IMR-90 (cell line): Measurements from ENCODE around the gene KLHL25. TPM values are rescaled to one million over a fixed set of nuclear protein-coding genes. Genes with fewer than 3 reads are reported as not detected.

ENCODE experiments used
- ATAC-seq: fragments of 200-7000 bp; cut with Tn5 transposase; 2 replicates; pipeline ENCODE4 v1.9.1; 2020; ENCODE audit warnings: low read depth, mild to moderate bottlenecking, moderate library complexity
- BruUV-seq: library from RNA; stranded (reverse); fragments of 400-500 nt; replicated peaks from 2 replicates; lab custom pipeline; 2021; lab: Mats Ljungman, UMichigan
- CTCF ChIA-PET: fragments of 300-600 bp; formaldehyde crosslinking; extraction: SDS; loops from one replicate; lab custom pipeline; 2021; ENCODE audit warnings: antibody characterized with exemption; lab: Yijun Ruan, JAX
- POLR2A ChIA-PET: fragments of 300-600 bp; sonication (Branson Sonifier 250); formaldehyde crosslinking; loops from one replicate; lab custom pipeline; 2022; ENCODE audit warnings: antibody characterized with exemption; ENCODE audit not compliant: unreplicated experiment; lab: Charles Lee
- DNase-seq: peaks from one replicate; pipeline ENCODE4 v3.0.0; 2013
- H2AFZ ChIP-seq: replicated peaks from 2 replicates; pipeline ENCODE3; 2013; ENCODE audit warnings: low read length, mild to moderate bottlenecking; ENCODE audit not compliant: poor library complexity
- H2AK5ac ChIP-seq: 2 replicates; pipeline ENCODE4 v1.6.1; 2013; ENCODE audit warnings: low read depth, low read length, inconsistent platforms
- H2AK9ac ChIP-seq: replicated peaks from 2 replicates; pipeline ENCODE3; 2013; ENCODE audit warnings: mild to moderate bottlenecking, low read depth, low read length, moderate library complexity; ENCODE audit not compliant: poor library complexity
- H2BK120ac ChIP-seq: 2 replicates; pipeline ENCODE4 v1.6.1; 2013; ENCODE audit warnings: low read depth, low read length, inconsistent platforms
- H2BK15ac ChIP-seq: 3 replicates; pipeline ENCODE4 v1.6.1; 2013; ENCODE audit warnings: low read depth, low read length, inconsistent platforms
- H2BK20ac ChIP-seq: 2 replicates; pipeline ENCODE4 v1.6.1; 2013; ENCODE audit warnings: low read depth, mild to moderate bottlenecking, inconsistent platforms, low read length, moderate library complexity
- H2BK5ac ChIP-seq: 2 replicates; pipeline ENCODE4 v1.6.1; 2013; ENCODE audit warnings: mild to moderate bottlenecking, low read depth, low read length, inconsistent platforms; ENCODE audit not compliant: poor library complexity, severe bottlenecking
- H3K14ac ChIP-seq: replicated peaks from 2 replicates; pipeline ENCODE4 v1.6.1; 2013; ENCODE audit warnings: low read depth, low read length, inconsistent platforms
- H3K18ac ChIP-seq: 2 replicates; pipeline ENCODE4 v1.6.1; 2013; ENCODE audit warnings: low read depth, low read length, control low read depth
- H3K23ac ChIP-seq: 2 replicates; pipeline ENCODE4 v1.6.1; 2013; ENCODE audit warnings: low read depth, low read length, inconsistent platforms
- H3K27ac ChIP-seq: 2 replicates; pipeline ENCODE4 v1.5.1; 2013; ENCODE audit warnings: mild to moderate bottlenecking, control low read depth, low read length; ENCODE audit not compliant: insufficient read depth
- H3K27me3 ChIP-seq: 2 replicates; pipeline ENCODE4 v1.6.1; 2013; ENCODE audit warnings: low read length; ENCODE audit not compliant: control insufficient read depth, insufficient read depth
- H3K36me3 ChIP-seq: 2 replicates; pipeline ENCODE4 v1.6.1; 2013; ENCODE audit warnings: low read length, mixed read lengths; ENCODE audit not compliant: control insufficient read depth, insufficient read depth
- H3K4ac ChIP-seq: 2 replicates; pipeline ENCODE4 v1.6.1; 2013; ENCODE audit warnings: low read depth, low read length, inconsistent platforms
- H3K4me1 ChIP-seq: 2 replicates; pipeline ENCODE4 v1.6.1; 2013; ENCODE audit warnings: low read length, mixed read lengths; ENCODE audit not compliant: control insufficient read depth, insufficient read depth
- H3K4me2 ChIP-seq: 2 replicates; pipeline ENCODE4 v1.6.1; 2013; ENCODE audit warnings: low read depth, mild to moderate bottlenecking, control low read depth, low read length, moderate library complexity
- H3K4me3 ChIP-seq: 2 replicates; pipeline ENCODE4 v1.5.1; 2013; ENCODE audit warnings: low read depth, mild to moderate bottlenecking, control low read depth, low read length, moderate library complexity; ENCODE audit not compliant: insufficient read depth
- H3K56ac ChIP-seq: 2 replicates; pipeline ENCODE4 v1.6.1; 2013; ENCODE audit warnings: low read length, inconsistent platforms; ENCODE audit not compliant: insufficient read depth; ENCODE audit errors: extremely low read depth
- H3K79me1 ChIP-seq, 2 experiments: 2 replicates each; pipeline ENCODE4 v1.6.1; 2013; ENCODE audit warnings: low read length in 2 of 2, inconsistent platforms in 1 of 2, low read depth in 1 of 2
- H3K9ac ChIP-seq: 2 replicates; pipeline ENCODE4 v1.6.1; 2013; ENCODE audit warnings: low read depth, low read length, control low read depth
- H3K9me1 ChIP-seq: 2 replicates; pipeline ENCODE4 v1.6.1; 2013; ENCODE audit warnings: low read length, inconsistent platforms; ENCODE audit not compliant: insufficient read depth
- H3K9me3 ChIP-seq: 2 replicates; pipeline ENCODE4 v1.6.1; 2013; ENCODE audit warnings: low read length; ENCODE audit not compliant: control insufficient read depth, insufficient read depth
- H4K20me1 ChIP-seq: 2 replicates; pipeline ENCODE4 v1.6.1; 2013; ENCODE audit warnings: low read length, inconsistent platforms; ENCODE audit not compliant: insufficient read depth
- H4K5ac ChIP-seq: 2 replicates; pipeline ENCODE4 v1.6.1; 2013; ENCODE audit warnings: mild to moderate bottlenecking, low read depth, low read length, control low read depth
- H4K8ac ChIP-seq, 2 experiments: 2 replicates each; pipeline ENCODE4 v1.6.1; 2013; ENCODE audit warnings: low read depth in 2 of 2, low read length in 2 of 2, control low read depth in 1 of 2, inconsistent platforms in 1 of 2
- H4K91ac ChIP-seq: 2 replicates; pipeline ENCODE4 v1.6.1; 2013; ENCODE audit warnings: low read depth, low read length, inconsistent platforms; ENCODE audit not compliant: insufficient read depth
- BHLHE40 ChIP-seq: fragments of 150-350 bp; IDR thresholded peaks from 2 replicates; pipeline ENCODE4 v1.6.1; 2016; ENCODE audit warnings: mild to moderate bottlenecking, low read depth, low read length
- CEBPB ChIP-seq: IDR thresholded peaks from 2 replicates; pipeline ENCODE4 v1.6.1; 2012; ENCODE audit warnings: low read depth, low read length, improper control_type of control experiment
- CHD1 ChIP-seq: IDR thresholded peaks from 2 replicates; pipeline ENCODE4 v1.6.1; 2012; ENCODE audit warnings: low read depth, low read length, improper control_type of control experiment
- FOS ChIP-seq: fragments of 150-350 bp; IDR thresholded peaks from 2 replicates; pipeline ENCODE4 v1.6.1; 2016; ENCODE audit warnings: low read depth, low read length
- MAFK ChIP-seq: IDR thresholded peaks from 2 replicates; pipeline ENCODE4 v1.6.1; 2012; ENCODE audit warnings: low read depth, low read length, improper control_type of control experiment
- MAZ ChIP-seq: IDR thresholded peaks from 2 replicates; pipeline ENCODE4 v1.6.1; 2012; ENCODE audit warnings: low read depth, mild to moderate bottlenecking, low read length, improper control_type of control experiment, moderate library complexity, borderline replicate concordance
- NFE2L2 ChIP-seq: fragments of 150-350 bp; IDR thresholded peaks from 2 replicates; pipeline ENCODE4 v1.6.1; 2016; ENCODE audit warnings: low read depth, mild to moderate bottlenecking, low read length
- RAD21 ChIP-seq: IDR thresholded peaks from 2 replicates; pipeline ENCODE4 v1.6.1; 2012; ENCODE audit warnings: low read length, improper control_type of control experiment
- RCOR1 ChIP-seq: IDR thresholded peaks from 2 replicates; pipeline ENCODE4 v1.6.1; 2012; ENCODE audit warnings: mild to moderate bottlenecking, low read length, improper control_type of control experiment; ENCODE audit not compliant: insufficient replicate concordance
- RFX5 ChIP-seq: IDR thresholded peaks from 2 replicates; pipeline ENCODE4 v1.8.0; 2012; ENCODE audit warnings: low read depth, mild to moderate bottlenecking, low read length, moderate library complexity
- WGBS, 2 experiments: methylation state at CpG; one replicate each; pipeline versions ENCODE4 v1.1.5 to v1.1.7; 2013; ENCODE audit warnings: missing lambda C conversion rate in 2 of 2; ENCODE audit not compliant: insufficient read length in 1 of 2; ENCODE audit errors: extremely low coverage in 2 of 2; 5-methylcytosine and 5-hydroxymethylcytosine counted together
- dilution Hi-C: fragments of 300-500 bp; cut with HindIII; formaldehyde crosslinking; loops from one replicate; pipeline ENCODE4 v1.14.3; 2018; ENCODE audit warnings: low sequenced_read_pairs; ENCODE audit not compliant: unreplicated experiment
- in situ Hi-C: fragments of 300-500 bp; cut with MboI; formaldehyde crosslinking; loops from 3 replicates; pipeline ENCODE4 v1.14.3; 2019; ENCODE audit warnings: low sequenced_read_pairs, inconsistent platforms, mixed read lengths
- intact Hi-C: fragments of 100-400 bp; cut with micrococcal nuclease; formaldehyde crosslinking; loops from 2 replicates; pipeline ENCODE4 v1.10.0; 2022
- polyA plus RNA-seq, 3 experiments: library from polyadenylated mRNA; depleted of rRNA; stranded (reverse); fragments of >200 nt; gene quantifications; 2 replicates each; pipeline ENCODE4 v1.2.3, GENCODE V29; 2012; ENCODE audit warnings: low replicate concordance in 1 of 3
- total RNA-seq: library from RNA; depleted of rRNA; stranded (reverse); fragments of >200 nt; gene quantifications from 2 replicates; pipeline ENCODE4 v1.2.3, GENCODE V29; 2012
- TF ChIP-seq, protein P1 (sequence below): fragments of 150-350 bp; IDR thresholded peaks from 2 replicates; pipeline ENCODE4 v1.6.1; 2016; ENCODE audit warnings: low read depth, mild to moderate bottlenecking, low read length, moderate library complexity, borderline replicate concordance
- TF ChIP-seq, protein P2 (sequence below): fragments of 150-350 bp; IDR thresholded peaks from 2 replicates; pipeline ENCODE4 v1.6.1; 2017; ENCODE audit warnings: mild to moderate bottlenecking, antibody characterized with exemption, low read length, low read depth
- TF ChIP-seq, protein P3 (sequence below): conservative IDR thresholded peaks from 2 replicates; pipeline ENCODE4 v1.5.1; 2012; ENCODE audit warnings: mild to moderate bottlenecking, low read depth, low read length, improper control_type of control experiment

Gene KLHL25
- total and polyA plus RNA-seq, 2 of the 4 experiments (the other 2 are of a cell fraction): 2.7 to 5.6 TPM

DNA sequence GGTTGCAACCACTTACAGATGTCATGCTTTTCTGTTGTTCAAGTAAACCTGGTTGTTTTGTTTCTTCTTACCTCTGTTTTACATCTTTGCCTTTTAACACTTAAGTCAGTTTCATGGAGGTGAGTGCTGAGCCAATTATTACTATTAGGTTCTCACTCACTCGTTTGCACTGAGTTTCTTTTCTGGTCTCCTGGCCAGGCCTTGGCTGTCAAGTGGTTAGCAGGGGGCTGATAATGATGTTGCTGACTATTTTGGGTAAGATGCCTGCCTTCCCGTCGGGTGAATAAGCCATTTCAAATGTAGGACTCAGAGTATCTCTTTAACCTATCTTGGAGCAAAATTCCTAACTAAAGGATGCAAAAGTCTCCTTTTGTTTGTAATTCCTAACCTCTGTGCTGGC lies 78.5 kb downstream of the KLHL25 start:
- ChIA-PET POLR2A (no interaction called here), CTCF (no interaction called here)
- intact Hi-C loops: no loop called here
- Histone ChIP-seq H2AFZ (no peak overlapping the region), H3K56ac (no peak overlapping the region), H2BK15ac (no peak overlapping the region), H2BK120ac (no peak overlapping the region), H3K27me3 (no peaks in the 10 kb centered on the region), H3K4ac (no peak overlapping the region), H3K23ac (no peak overlapping the region), H3K36me3 (peaks cover 13% of the 10 kb centered on the region), H2BK5ac (no peak overlapping the region), H2AK5ac (no peak overlapping the region), H4K91ac (no peak overlapping the region), H3K9me1 (peaks cover 2% of the 10 kb centered on the region; the same call in 1 of the 2 replicates), H4K5ac (no peak overlapping the region), H2AK9ac (no peak overlapping the region), H2BK20ac (no peak overlapping the region), H3K4me2 (no peak overlapping the region), H4K20me1 (no peaks in the 10 kb centered on the region), H3K4me3 (no peak overlapping the region), H3K9me3 (no peaks in the 10 kb centered on the region), H3K79me1 (peaks cover 4% of the 10 kb centered on the region in 2 experiments), H3K4me1 (no peaks in the 10 kb centered on the region), H3K9ac (no peak overlapping the region), H3K18ac (no peak overlapping the region), H3K14ac (no peak overlapping the region), H3K27ac (no peak overlapping the region), H4K8ac (no peak overlapping the region)
- WGBS, 2 experiments: no CpG with 5 or more reads among the region's 3 CpGs
- DNase-seq (no peak), ATAC-seq (no peak)
- in situ Hi-C loops: no loop called here
- BruUV-seq: no TSS peak
- TF ChIP-seq MAZ (no peak), CHD1 (no peak), RAD21 (no peak), MAFK (no peak), BHLHE40 (no peak), RCOR1 (no peak), RFX5 (no peak), NFE2L2 (no peak), FOS (no peak), CEBPB (no peak)
- TF ChIP-seq, protein P1, sequence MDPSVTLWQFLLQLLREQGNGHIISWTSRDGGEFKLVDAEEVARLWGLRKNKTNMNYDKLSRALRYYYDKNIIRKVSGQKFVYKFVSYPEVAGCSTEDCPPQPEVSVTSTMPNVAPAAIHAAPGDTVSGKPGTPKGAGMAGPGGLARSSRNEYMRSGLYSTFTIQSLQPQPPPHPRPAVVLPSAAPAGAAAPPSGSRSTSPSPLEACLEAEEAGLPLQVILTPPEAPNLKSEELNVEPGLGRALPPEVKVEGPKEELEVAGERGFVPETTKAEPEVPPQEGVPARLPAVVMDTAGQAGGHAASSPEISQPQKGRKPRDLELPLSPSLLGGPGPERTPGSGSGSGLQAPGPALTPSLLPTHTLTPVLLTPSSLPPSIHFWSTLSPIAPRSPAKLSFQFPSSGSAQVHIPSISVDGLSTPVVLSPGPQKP: no peak
- TF ChIP-seq, protein P2, sequence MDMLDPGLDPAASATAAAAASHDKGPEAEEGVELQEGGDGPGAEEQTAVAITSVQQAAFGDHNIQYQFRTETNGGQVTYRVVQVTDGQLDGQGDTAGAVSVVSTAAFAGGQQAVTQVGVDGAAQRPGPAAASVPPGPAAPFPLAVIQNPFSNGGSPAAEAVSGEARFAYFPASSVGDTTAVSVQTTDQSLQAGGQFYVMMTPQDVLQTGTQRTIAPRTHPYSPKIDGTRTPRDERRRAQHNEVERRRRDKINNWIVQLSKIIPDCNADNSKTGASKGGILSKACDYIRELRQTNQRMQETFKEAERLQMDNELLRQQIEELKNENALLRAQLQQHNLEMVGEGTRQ: no peak
- TF ChIP-seq, protein P3, sequence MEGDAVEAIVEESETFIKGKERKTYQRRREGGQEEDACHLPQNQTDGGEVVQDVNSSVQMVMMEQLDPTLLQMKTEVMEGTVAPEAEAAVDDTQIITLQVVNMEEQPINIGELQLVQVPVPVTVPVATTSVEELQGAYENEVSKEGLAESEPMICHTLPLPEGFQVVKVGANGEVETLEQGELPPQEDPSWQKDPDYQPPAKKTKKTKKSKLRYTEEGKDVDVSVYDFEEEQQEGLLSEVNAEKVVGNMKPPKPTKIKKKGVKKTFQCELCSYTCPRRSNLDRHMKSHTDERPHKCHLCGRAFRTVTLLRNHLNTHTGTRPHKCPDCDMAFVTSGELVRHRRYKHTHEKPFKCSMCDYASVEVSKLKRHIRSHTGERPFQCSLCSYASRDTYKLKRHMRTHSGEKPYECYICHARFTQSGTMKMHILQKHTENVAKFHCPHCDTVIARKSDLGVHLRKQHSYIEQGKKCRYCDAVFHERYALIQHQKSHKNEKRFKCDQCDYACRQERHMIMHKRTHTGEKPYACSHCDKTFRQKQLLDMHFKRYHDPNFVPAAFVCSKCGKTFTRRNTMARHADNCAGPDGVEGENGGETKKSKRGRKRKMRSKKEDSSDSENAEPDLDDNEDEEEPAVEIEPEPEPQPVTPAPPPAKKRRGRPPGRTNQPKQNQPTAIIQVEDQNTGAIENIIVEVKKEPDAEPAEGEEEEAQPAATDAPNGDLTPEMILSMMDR: no peak
- dilution Hi-C loops: no loop called here
